Transverse colon (tissue), 4 donors: ENCODE data around the gene DUOXA1. TPM values are rescaled to one million over a fixed set of nuclear protein-coding genes. Genes with fewer than 3 reads are reported as not detected.

Experiments used
- DNase-seq: peaks from one replicate; pipeline ENCODE4 v3.0.0-alpha.2; 2019
- H3K27ac ChIP-seq, 4 donors: fragments of 200-600 bp; sonication (generic); 2 replicates each; pipeline ENCODE4 v1.5.1; 2016 to 2018; ENCODE audit warnings: inconsistent platforms in 4 of 4
- H3K27me3 ChIP-seq: fragments of 200-600 bp; sonication (generic); 2 replicates; pipeline ENCODE4 v1.5.1; 2017; ENCODE audit warnings: inconsistent platforms
- H3K36me3 ChIP-seq, 4 donors: fragments of 200-600 bp; sonication (generic); 2 replicates each; pipeline ENCODE4 v1.5.1; 2017 to 2019; ENCODE audit warnings: inconsistent platforms in 4 of 4
- H3K4me1 ChIP-seq, 4 donors: fragments of 200-600 bp; sonication (generic); 2 replicates each; pipeline ENCODE4 v1.5.1; 2017 to 2020; ENCODE audit warnings: inconsistent platforms in 4 of 4
- H3K4me3 ChIP-seq, 4 donors: fragments of 200-600 bp; sonication (generic); 1 replicate in 1 of 4; 2 replicates in 3 of 4; pipeline versions ENCODE4 v1.5.1 to v1.6.1; 2017 to 2019; ENCODE audit warnings: inconsistent platforms in 4 of 4
- H3K9me3 ChIP-seq, 2 donors: fragments of 200-600 bp; sonication (generic); 2 replicates each; pipeline ENCODE4 v1.5.1; 2017 to 2019; ENCODE audit warnings: inconsistent platforms in 2 of 2
- CTCF ChIP-seq, 5 experiments: fragments of 200-600 bp in 3 of 5; fragments of 450-650 bp in 2 of 5; sonication (generic) in 3 of 5; IDR thresholded peaks; 1 replicate in 2 of 5; 2 replicates in 3 of 5; pipeline ENCODE4 v1.5.1; 2016 to 2017; ENCODE audit warnings: antibody characterized with exemption in 5 of 5, inconsistent platforms in 3 of 5, mild to moderate bottlenecking in 2 of 5, moderate library complexity in 1 of 5
- EP300 ChIP-seq: sonication (generic); formaldehyde crosslinking; IDR thresholded peaks from one replicate; pipeline ENCODE4 v1.6.1; 2017; ENCODE audit warnings: antibody characterized with exemption, low read depth
- POLR2A ChIP-seq: fragments of 450-650 bp; IDR thresholded peaks from one replicate; pipeline ENCODE4 v1.6.1; 2016; ENCODE audit warnings: antibody characterized with exemption, mild to moderate bottlenecking, moderate library complexity
- POLR2AphosphoS5 ChIP-seq, 3 donors: sonication (generic); formaldehyde crosslinking; IDR thresholded peaks; one replicate each; pipeline ENCODE4 v1.6.1; 2016; ENCODE audit warnings: antibody characterized with exemption in 3 of 3
- WGBS, 2 donors: methylation state at CpG; one replicate each; pipeline ENCODE4 v1.1.5; 2018; ENCODE audit warnings: low coverage in 1 of 2; 5-methylcytosine and 5-hydroxymethylcytosine counted together
- in situ Hi-C, 4 donors: fragments of 200-750 bp; cut with MboI; loops; one replicate each; pipeline versions ENCODE4 v1.15.0 to v1.15.1; 2017; ENCODE audit warnings: low sequenced_read_pairs in 3 of 4, low pct_ligation_motif_present in 1 of 4, low pct_unique_long_range_greater_than_20kb in 1 of 4
- intact Hi-C: fragments of 100-400 bp; cut with DNase I; formaldehyde crosslinking; loops from one replicate; pipeline ENCODE4 v1.15.1; 2023; ENCODE audit warnings: low total_unique reads
- total RNA-seq, 4 donors: library from RNA; depleted of rRNA; stranded (reverse); fragments of >200 nt; gene quantifications; one replicate each; pipeline ENCODE4 v1.1.0, GENCODE V29; 2016

The DUOXA1 gene
- total RNA-seq, 4 donors from 2014 or later = 1.4 TPM; not detected in 3

GRCh38 chr15:45113380-45113990 lies 16.2 kb downstream of the DUOXA1 start:
- no peak overlapping the region for H3K4me3 ChIP-seq
- intact Hi-C loops = no loop called here
- H3K36me3 ChIP-seq = no peaks in the 10 kb centered on the region
- H3K9me3 ChIP-seq = no peaks in the 10 kb centered on the region
- TF ChIP-seq POLR2A = no peak
- TF ChIP-seq POLR2AphosphoS5 (IDR thresholded peaks at IDR 0.05) = no peak
- no peak for TF ChIP-seq CTCF (IDR thresholded peaks at IDR 0.05)
- no peak for TF ChIP-seq EP300
- H3K27me3 ChIP-seq = peaks cover 90% of the 10 kb centered on the region
- H3K27ac ChIP-seq = no peak overlapping the region
- 10% methylated on average over 14 of the region's 14 CpGs; no CpG with 5 or more reads in 1 of the 2 donors for WGBS, 2 donors
- DNase-seq = no peak
- in situ Hi-C loops = loop anchor here in 1 of 4 donors (25.0 kb wide), 1 partner anchor 151 kb away; the partner anchor contains the start of gene TERB2
- H3K4me1 ChIP-seq = peaks cover 14 to 36% (median 24%) of the 10 kb centered on the region in 4 donors

DNA sequence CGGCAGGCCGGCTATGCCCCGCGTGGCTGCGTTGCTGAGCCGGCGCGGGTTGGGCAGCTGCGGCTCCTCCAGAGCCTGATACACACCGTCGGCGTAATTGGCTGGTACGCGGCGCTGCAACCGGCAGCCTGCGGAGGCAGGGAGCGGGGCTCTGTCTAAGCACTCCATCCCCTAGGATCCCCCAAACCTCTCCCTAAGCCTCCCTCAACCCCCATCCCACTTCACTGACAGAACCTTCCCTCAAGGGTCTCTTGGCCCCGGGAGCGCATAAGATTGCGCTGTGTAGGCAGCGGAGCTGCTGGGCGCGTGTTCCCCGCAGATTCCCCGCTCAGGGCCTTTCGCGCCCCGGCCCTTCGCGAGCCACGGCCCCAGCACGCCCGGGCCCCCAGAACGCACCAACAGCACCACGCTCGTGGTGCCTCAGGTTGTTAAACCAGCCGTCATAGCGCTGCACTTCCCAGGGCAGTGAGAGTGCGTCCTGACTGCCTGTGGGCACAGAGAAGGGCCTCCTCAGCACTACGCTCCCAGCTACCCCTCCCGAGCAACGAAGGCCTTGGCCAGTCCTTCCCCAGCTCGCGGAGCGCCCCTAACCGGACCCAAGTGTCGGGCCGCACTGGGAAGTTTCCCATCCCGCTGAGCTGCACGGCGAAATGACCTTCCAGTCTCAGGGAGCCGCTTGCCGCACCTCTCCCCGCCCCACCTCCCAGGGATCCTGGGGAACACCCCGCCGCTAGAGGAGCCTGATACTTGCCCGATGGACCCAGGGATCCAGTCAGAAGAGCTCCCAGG lies 16.9 kb downstream of the DUOXA1 start:
- peaks cover 88% of the 10 kb centered on the region for H3K27me3 ChIP-seq
- 0 to 4% methylated on average over 1 to 52 of the region's 58 CpGs for WGBS, 2 donors
- no peak for DNase-seq
- peak overlapping the region in 1 of 4 donors; percentile 10 for H3K4me3 ChIP-seq
- H3K4me1 ChIP-seq = peaks cover 14 to 34% (median 23%) of the 10 kb centered on the region in 4 donors
- H3K9me3 ChIP-seq = no peaks in the 10 kb centered on the region
- in situ Hi-C loops (loop anchor here in 1 of 4 donors (25.0 kb wide), 1 partner anchor 150 kb away; the partner anchor contains the start of gene TERB2), intact Hi-C loops (no loop called here)
- no peaks in the 10 kb centered on the region for H3K36me3 ChIP-seq
- no peak for TF ChIP-seq POLR2AphosphoS5 (IDR thresholded peaks at IDR 0.05)
- TF ChIP-seq POLR2A = no peak
- TF ChIP-seq CTCF (IDR thresholded peaks at IDR 0.05) = no peak
- TF ChIP-seq EP300 = no peak
- H3K27ac ChIP-seq = no peak overlapping the region

DNA sequence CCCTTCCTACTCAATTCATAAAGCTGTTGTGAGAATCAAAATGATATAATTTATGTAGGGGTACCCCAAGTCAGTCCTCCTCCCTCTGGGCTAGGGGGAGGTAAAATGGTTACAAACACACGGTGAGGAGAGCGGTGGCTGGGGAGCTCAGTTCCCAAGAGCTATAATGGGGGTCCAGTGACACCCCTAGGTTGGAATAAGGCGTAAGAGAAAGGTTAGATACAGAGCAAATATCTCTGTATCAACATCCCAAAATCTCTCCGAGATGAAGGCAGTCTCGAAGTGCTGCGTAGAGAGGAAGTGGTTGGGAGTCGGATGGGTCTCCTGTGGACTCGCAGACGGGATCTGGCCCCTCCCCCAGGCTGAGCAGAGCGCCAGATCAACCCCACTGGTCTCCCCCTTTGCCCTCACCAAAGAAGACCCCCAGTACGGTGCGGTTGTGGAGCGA lies 17.5 kb downstream of the DUOXA1 start:
- Histone ChIP-seq H3K4me3 (peak overlapping the region in 1 of 4 donors; percentile 10), H3K27ac (no peak overlapping the region), H3K36me3 (no peaks in the 10 kb centered on the region), H3K9me3 (no peaks in the 10 kb centered on the region), H3K27me3 (peaks cover 82% of the 10 kb centered on the region), H3K4me1 (peaks cover 14 to 28% (median 21%) of the 10 kb centered on the region in 4 donors)
- in situ Hi-C loops (loop anchor here in 1 of 4 donors (25.0 kb wide), 1 partner anchor 150 kb away; the partner anchor contains the start of gene TERB2), intact Hi-C loops (no loop called here)
- WGBS, 2 donors = 10% methylated on average over 13 of the region's 13 CpGs; no CpG with 5 or more reads in 1 of the 2 donors
- TF ChIP-seq POLR2A (no peak), EP300 (no peak), CTCF (IDR thresholded peaks at IDR 0.05) (no peak)
- no peak for DNase-seq
